OCI-LY3 (cell line): Measurements from ENCODE around the gene FLYWCH1.

Experiments
- H2AFZ ChIP-seq: fragments of 200-600, 300-600 bp; shearing (Covaris generic); 2 replicates; pipeline ENCODE4 v1.6.0; 2014; ENCODE audit warnings: antibody characterized with exemption, low read depth, low read length
- H3K27ac ChIP-seq: fragments of 200-600, 300-600 bp; sonication (generic); 2 replicates; pipeline ENCODE4 v1.5.1; 2014; ENCODE audit warnings: mild to moderate bottlenecking, low read length, moderate library complexity, mixed read lengths
- H3K27me3 ChIP-seq: fragments of 200-600, 300-600 bp; sonication (generic); 2 replicates; pipeline ENCODE4 v1.6.1; 2014; ENCODE audit warnings: low read depth, low read length, mixed read lengths
- H3K36me3 ChIP-seq: fragments of 200-600, 300-600 bp; sonication (generic); replicated peaks from 2 replicates; pipeline ENCODE3; 2014; ENCODE audit warnings: low read depth, low read length, mixed read lengths
- H3K4me1 ChIP-seq: fragments of 300-600, 200-600 bp; sonication (generic); 2 replicates; pipeline ENCODE4 v1.6.1; 2014; ENCODE audit warnings: low read length, mixed read lengths
- H3K4me2 ChIP-seq: fragments of 200-600, 300-600 bp; sonication (generic); 2 replicates; pipeline ENCODE4 v1.6.1; 2014; ENCODE audit warnings: low read length, mixed read lengths
- H3K4me3 ChIP-seq: fragments of 300-600, 200-600 bp; sonication (generic); 2 replicates; pipeline ENCODE4 v1.5.1; 2014; ENCODE audit warnings: antibody characterized with exemption, mild to moderate bottlenecking, low read length, moderate library complexity
- H3K79me2 ChIP-seq: fragments of 300-600, 200-600 bp; shearing (Covaris generic); 2 replicates; pipeline ENCODE4 v1.6.1; 2014; ENCODE audit warnings: mild to moderate bottlenecking, low read length, mixed read lengths
- H3K9ac ChIP-seq: fragments of 300-600, 200-600 bp; shearing (Covaris generic); 2 replicates; pipeline ENCODE4 v1.6.0; 2014; ENCODE audit warnings: mild to moderate bottlenecking, low read length, moderate library complexity
- H3K9me3 ChIP-seq: fragments of 200-600, 300-600 bp; shearing (Covaris generic); 2 replicates; pipeline ENCODE4 v1.6.1; 2014; ENCODE audit warnings: low read length, mixed read lengths; ENCODE audit not compliant: insufficient read depth
- H4K20me1 ChIP-seq: fragments of 200-600, 300-600 bp; sonication (generic); 2 replicates; pipeline ENCODE4 v1.6.1; 2016; ENCODE audit warnings: low read length, mixed read lengths; ENCODE audit not compliant: insufficient read depth
- CTCF ChIP-seq: fragments of 200-600, 300-600 bp; sonication (generic); IDR thresholded peaks from 2 replicates; pipeline ENCODE4 v1.5.1; 2014; ENCODE audit warnings: antibody characterized with exemption, low read length, low read depth
- EZH2phosphoT487 ChIP-seq: fragments of 200-600 bp; shearing (Covaris generic); IDR thresholded peaks from 2 replicates; pipeline ENCODE4 v1.6.1; 2018; ENCODE audit warnings: antibody characterized with exemption, mixed run types, low read depth

The FLYWCH1 gene

GRCh38 chr16:2966808-2967191 is 55.1 kb downstream of the FLYWCH1 start:
- H3K9me3 ChIP-seq: no peaks in the 10 kb centered on the region
- H3K4me1 ChIP-seq: peaks cover 34% of the 10 kb centered on the region
- no peak overlapping the region for H3K4me3 ChIP-seq
- no peak for TF ChIP-seq EZH2phosphoT487
- no peak for TF ChIP-seq CTCF
- H3K9ac ChIP-seq: no peak overlapping the region
- H3K79me2 ChIP-seq: peaks cover 50% of the 10 kb centered on the region
- no peak overlapping the region for H2AFZ ChIP-seq
- H3K4me2 ChIP-seq: no peak overlapping the region
- no peaks in the 10 kb centered on the region for H3K27me3 ChIP-seq
- H4K20me1 ChIP-seq: peaks cover 27% of the 10 kb centered on the region
- H3K36me3 ChIP-seq: peaks cover 9% of the 10 kb centered on the region
- no peak overlapping the region for H3K27ac ChIP-seq

GRCh38 chr16:2967211-2967631 is 55.5 kb downstream of the FLYWCH1 start:
- no peaks in the 10 kb centered on the region for H3K9me3 ChIP-seq
- peaks cover 13% of the 10 kb centered on the region for H3K36me3 ChIP-seq
- H3K4me2 ChIP-seq: no peak overlapping the region
- H3K79me2 ChIP-seq: peaks cover 49% of the 10 kb centered on the region
- H2AFZ ChIP-seq: no peak overlapping the region
- no peak overlapping the region for H3K4me3 ChIP-seq
- no peak for TF ChIP-seq CTCF
- TF ChIP-seq EZH2phosphoT487: no peak
- no peak overlapping the region for H3K27ac ChIP-seq
- H3K4me1 ChIP-seq: peaks cover 30% of the 10 kb centered on the region
- peaks cover 31% of the 10 kb centered on the region for H4K20me1 ChIP-seq
- H3K27me3 ChIP-seq: no peaks in the 10 kb centered on the region
- no peak overlapping the region for H3K9ac ChIP-seq

- peaks cover 26% of the 10 kb centered on the region for H3K4me1 ChIP-seq
- no peaks in the 10 kb centered on the region for H3K27me3 ChIP-seq
- no peak overlapping the region for H3K9ac ChIP-seq
- H3K27ac ChIP-seq: peak overlapping the region; percentile 91
- H3K4me2 ChIP-seq: peak overlapping the region; percentile 85
- H3K79me2 ChIP-seq: peaks cover 44% of the 10 kb centered on the region
- H3K4me3 ChIP-seq: peak overlapping the region; percentile 97
- H3K36me3 ChIP-seq: peaks cover 18% of the 10 kb centered on the region
- H3K9me3 ChIP-seq: no peaks in the 10 kb centered on the region
- TF ChIP-seq CTCF (no peak), EZH2phosphoT487 (no peak)
- no peak overlapping the region for H2AFZ ChIP-seq
- H4K20me1 ChIP-seq: peaks cover 36% of the 10 kb centered on the region
Measured at GRCh38 chr16:2967721-2968161, 56.0 kb downstream of the FLYWCH1 start.

- peak overlapping the region; percentile 84 for H3K9ac ChIP-seq
- H4K20me1 ChIP-seq: peaks cover 36% of the 10 kb centered on the region
- peak overlapping the region; percentile 91 for H3K27ac ChIP-seq
- H3K4me3 ChIP-seq: peak overlapping the region; percentile 97
- no peaks in the 10 kb centered on the region for H3K9me3 ChIP-seq
- peaks cover 26% of the 10 kb centered on the region for H3K4me1 ChIP-seq
- no peaks in the 10 kb centered on the region for H3K27me3 ChIP-seq
- no peak overlapping the region for H2AFZ ChIP-seq
- peaks cover 42% of the 10 kb centered on the region for H3K79me2 ChIP-seq
- H3K4me2 ChIP-seq: peak overlapping the region; percentile 85
- peaks cover 22% of the 10 kb centered on the region for H3K36me3 ChIP-seq
- no peak for TF ChIP-seq CTCF
Measured at GRCh38 chr16:2968368-2968737, 56.6 kb downstream of the FLYWCH1 start.
